Immature natural killer cell (primary cell): ENCODE data around the gene RAB9A. TPM values are rescaled to one million over a fixed set of nuclear protein-coding genes. Genes with fewer than 3 reads are reported as not detected.

Experiments used
- DNase-seq, 3 donors: peaks; one replicate each; pipeline ENCODE4 v3.0.0; 2022; ENCODE audit warnings: mixed read lengths in 1 of 3
- H3K27ac Mint-ChIP-seq, 6 donors: one replicate each; pipeline ENCODE4 v1.8.0; 2020; ENCODE audit warnings: mixed read lengths in 6 of 6, mild to moderate bottlenecking in 5 of 6, inconsistent platforms in 4 of 6, moderate library complexity in 3 of 6
- H3K27me3 Mint-ChIP-seq, 3 donors: one replicate each; pipeline ENCODE4 v1.8.0; 2020 to 2021; ENCODE audit warnings: low read depth in 3 of 3, mild to moderate bottlenecking in 3 of 3, mixed read lengths in 3 of 3, moderate library complexity in 3 of 3, inconsistent platforms in 1 of 3
- H3K36me3 Mint-ChIP-seq, 3 donors: one replicate each; pipeline ENCODE4 v1.8.0; 2020; ENCODE audit warnings: mixed read lengths in 3 of 3, inconsistent platforms in 2 of 3, mild to moderate bottlenecking in 2 of 3
- H3K4me1 Mint-ChIP-seq, 2 donors: one replicate each; pipeline ENCODE4 v1.8.0; 2020; ENCODE audit warnings: inconsistent platforms in 2 of 2, mild to moderate bottlenecking in 2 of 2, mixed read lengths in 2 of 2, moderate library complexity in 1 of 2
- H3K4me3 Mint-ChIP-seq, 5 donors: one replicate each; pipeline ENCODE4 v1.8.0; 2020; ENCODE audit warnings: mild to moderate bottlenecking in 5 of 5, mixed read lengths in 5 of 5, inconsistent platforms in 3 of 5, moderate library complexity in 3 of 5
- H3K9me3 Mint-ChIP-seq, 6 donors: one replicate each; pipeline ENCODE4 v1.8.0; 2020; ENCODE audit warnings: mild to moderate bottlenecking in 6 of 6, mixed read lengths in 6 of 6, inconsistent platforms in 4 of 6, moderate library complexity in 3 of 6
- polyA plus RNA-seq, 3 donors: library from polyadenylated mRNA; unstranded; fragments of 300-500 nt; fragmentation: Illumina TruSeq; gene quantifications; one replicate each; pipeline ENCODE4 v1.2.3, GENCODE V29; 2021

The RAB9A gene
- polyA plus RNA-seq, 3 donors from 2014 or later: 45.8 to 70.2 (median 48.0) TPM

- Mint-ChIP-seq H3K4me3 (peak overlapping the region; percentile 67 to 91 (median 76)), H3K27ac (peak overlapping the region; percentile 84 to 90 (median 87)), H3K4me1 (peaks cover 95 to 98% of the 10 kb centered on the region in 2 donors), H3K27me3 (peaks cover 3 to 6% (median 5%) of the 10 kb centered on the region in 3 donors), H3K36me3 (peaks cover 0 to 11% (median 0%) of the 10 kb centered on the region in 3 donors), H3K9me3 (peaks cover 0 to 2% (median 0%) of the 10 kb centered on the region in 6 donors)
- peak; percentile 50 to 56 (median 53) for DNase-seq
These were observed 8.5 kb downstream of the RAB9A start for GRCh38 chrX:13697455-13697854.

- H3K4me3 Mint-ChIP-seq: peak overlapping the region; percentile 30 to 91 (median 76)
- H3K36me3 Mint-ChIP-seq: peaks cover 0 to 11% (median 0%) of the 10 kb centered on the region in 3 donors
- H3K4me1 Mint-ChIP-seq: peaks cover 95 to 98% of the 10 kb centered on the region in 2 donors
- DNase-seq: no peak
- peaks cover 1 to 6% (median 3%) of the 10 kb centered on the region in 3 donors for H3K27me3 Mint-ChIP-seq
- peaks cover 0 to 2% (median 0%) of the 10 kb centered on the region in 6 donors for H3K9me3 Mint-ChIP-seq
- H3K27ac Mint-ChIP-seq: peak overlapping the region; percentile 84 to 92 (median 87)
These were observed 9.0 kb downstream of the RAB9A start for GRCh38 chrX:13697976-13698375.

- H3K4me1 Mint-ChIP-seq: peaks cover 94 to 98% of the 10 kb centered on the region in 2 donors
- H3K9me3 Mint-ChIP-seq: peaks cover 0 to 2% (median 0%) of the 10 kb centered on the region in 6 donors
- peaks cover 1 to 6% (median 3%) of the 10 kb centered on the region in 3 donors for H3K27me3 Mint-ChIP-seq
- peak overlapping the region; percentile 72 to 92 (median 87) for H3K27ac Mint-ChIP-seq
- DNase-seq: no peak
- peak overlapping the region in 4 of 5 donors; percentile 27 to 76 (median 32) for H3K4me3 Mint-ChIP-seq
- H3K36me3 Mint-ChIP-seq: peaks cover 0 to 11% (median 0%) of the 10 kb centered on the region in 3 donors
These were observed 9.5 kb downstream of the RAB9A start for GRCh38 chrX:13698432-13698831.

- Mint-ChIP-seq H3K27ac (peak overlapping the region; percentile 72 to 92 (median 87)), H3K4me1 (peaks cover 94 to 98% of the 10 kb centered on the region in 2 donors), H3K9me3 (no peaks in the 10 kb centered on the region), H3K27me3 (peaks cover 1 to 6% (median 3%) of the 10 kb centered on the region in 3 donors), H3K36me3 (peaks cover 0 to 11% (median 0%) of the 10 kb centered on the region in 3 donors), H3K4me3 (peak overlapping the region; percentile 33 to 77 (median 66))
- DNase-seq: peak in 2 of 3 donors; percentile 9 to 31
These were observed 10.4 kb downstream of the RAB9A start for GRCh38 chrX:13699183-13699826.

- H3K27ac Mint-ChIP-seq: peak overlapping the region in 5 of 6 donors; percentile 43 to 87 (median 58)
These were observed 11.5 kb downstream of the RAB9A start for GRCh38 chrX:13700380-13700779.

GRCh38 chrX:13702111-13702789, 13.3 kb downstream of the RAB9A start:
- Mint-ChIP-seq H3K27ac (peak overlapping the region; percentile 47 to 89 (median 82)), H3K4me1 (peaks cover 72 to 83% of the 10 kb centered on the region in 2 donors), H3K9me3 (no peaks in the 10 kb centered on the region), H3K27me3 (peaks cover 0 to 3% (median 1%) of the 10 kb centered on the region in 3 donors), H3K36me3 (peaks cover 0 to 11% (median 0%) of the 10 kb centered on the region in 3 donors), H3K4me3 (peak overlapping the region; percentile 22 to 72 (median 63))
- DNase-seq: no peak

More at GRCh38 chrX:13700380-13700779, 11.5 kb downstream of the RAB9A start:
- Mint-ChIP-seq H3K4me3 (no peak overlapping the region), H3K27me3 (peaks cover 1 to 5% (median 3%) of the 10 kb centered on the region in 3 donors), H3K36me3 (peaks cover 0 to 11% (median 0%) of the 10 kb centered on the region in 3 donors), H3K4me1 (peaks cover 84 to 90% of the 10 kb centered on the region in 2 donors), H3K9me3 (no peaks in the 10 kb centered on the region)
- DNase-seq: no peak

- peak overlapping the region; percentile 32 to 86 (median 65) for H3K27ac Mint-ChIP-seq
- H3K36me3 Mint-ChIP-seq: peaks cover 4 to 11% (median 4%) of the 10 kb centered on the region in 3 donors
- H3K4me3 Mint-ChIP-seq: peak overlapping the region in 1 of 5 donors; percentile 34
- no peaks in the 10 kb centered on the region for H3K9me3 Mint-ChIP-seq
- DNase-seq: no peak
- H3K4me1 Mint-ChIP-seq: peaks cover 67 to 82% of the 10 kb centered on the region in 2 donors
- H3K27me3 Mint-ChIP-seq: peaks cover 1 to 3% (median 2%) of the 10 kb centered on the region in 3 donors
These were observed 14.2 kb downstream of the RAB9A start for GRCh38 chrX:13703135-13703534.

- Mint-ChIP-seq H3K27me3 (peaks cover 1 to 3% (median 2%) of the 10 kb centered on the region in 3 donors), H3K36me3 (peaks cover 4 to 11% (median 8%) of the 10 kb centered on the region in 3 donors), H3K4me3 (peak overlapping the region in 1 of 5 donors; percentile 34), H3K27ac (peak overlapping the region; percentile 32 to 86 (median 65)), H3K4me1 (peaks cover 67 to 79% of the 10 kb centered on the region in 2 donors), H3K9me3 (no peaks in the 10 kb centered on the region)
- DNase-seq: no peak
These were observed 14.7 kb downstream of the RAB9A start for GRCh38 chrX:13703589-13703988.

- peaks cover 45 to 61% of the 10 kb centered on the region in 2 donors for H3K4me1 Mint-ChIP-seq
- no peak for DNase-seq
These were observed 22.2 kb downstream of the RAB9A start for GRCh38 chrX:13711141-13711540.

GRCh38 chrX:13716455-13716854, 27.5 kb downstream of the RAB9A start:
- H3K9me3 Mint-ChIP-seq: no peaks in the 10 kb centered on the region
- H3K4me1 Mint-ChIP-seq: peaks cover 76 to 81% of the 10 kb centered on the region in 2 donors
- DNase-seq: peak; percentile 54 to 70 (median 60)
- H3K4me3 Mint-ChIP-seq: peak overlapping the region; percentile 34 to 85 (median 68)
- H3K27me3 Mint-ChIP-seq: peaks cover 3 to 12% (median 10%) of the 10 kb centered on the region in 3 donors
- H3K36me3 Mint-ChIP-seq: peaks cover 6 to 35% (median 26%) of the 10 kb centered on the region in 3 donors
- peak overlapping the region; percentile 93 to 97 (median 96) for H3K27ac Mint-ChIP-seq

More at GRCh38 chrX:13711141-13711540, 22.2 kb downstream of the RAB9A start:
- H3K4me3 Mint-ChIP-seq: no peak overlapping the region
- peaks cover 10 to 39% (median 23%) of the 10 kb centered on the region in 3 donors for H3K36me3 Mint-ChIP-seq
- no peaks in the 10 kb centered on the region for H3K9me3 Mint-ChIP-seq
- H3K27me3 Mint-ChIP-seq: peaks cover 2 to 4% (median 2%) of the 10 kb centered on the region in 3 donors
- H3K27ac Mint-ChIP-seq: peak overlapping the region; percentile 62 to 83 (median 79)

- H3K36me3 Mint-ChIP-seq: peaks cover 4 to 34% (median 24%) of the 10 kb centered on the region in 3 donors
- peak overlapping the region; percentile 63 to 86 (median 80) for H3K4me3 Mint-ChIP-seq
- peaks cover 76 to 81% of the 10 kb centered on the region in 2 donors for H3K4me1 Mint-ChIP-seq
- no peaks in the 10 kb centered on the region for H3K9me3 Mint-ChIP-seq
- H3K27ac Mint-ChIP-seq: peak overlapping the region; percentile 92 to 98 (median 96)
- DNase-seq: peak; percentile 68 to 76 (median 75)
- peaks cover 3 to 10% (median 10%) of the 10 kb centered on the region in 3 donors for H3K27me3 Mint-ChIP-seq
These were observed 28.0 kb downstream of the RAB9A start for GRCh38 chrX:13716905-13717304.

GRCh38 chrX:13717700-13718472, 29.0 kb downstream of the RAB9A start:
- H3K9me3 Mint-ChIP-seq: no peaks in the 10 kb centered on the region
- peaks cover 73 to 80% of the 10 kb centered on the region in 2 donors for H3K4me1 Mint-ChIP-seq
- peaks cover 6 to 34% (median 28%) of the 10 kb centered on the region in 3 donors for H3K36me3 Mint-ChIP-seq
- peak overlapping the region; percentile 19 to 77 (median 51) for H3K4me3 Mint-ChIP-seq
- H3K27ac Mint-ChIP-seq: peak overlapping the region; percentile 92 to 98 (median 96)
- DNase-seq: no peak
- peaks cover 2 to 13% (median 10%) of the 10 kb centered on the region in 3 donors for H3K27me3 Mint-ChIP-seq
